Measurements from ENCODE around the gene HCST.
"Not testable (repeated sequence)": the region's sequence is repeated elsewhere in the genome, so short reads cannot be mapped to it uniquely, and the experiment has no call there.

HCST gene

GRCh38 chr19:35888398-35888797 lies 13.9 kb upstream of the HCST start:
- TF ChIP-seq, protein P1, sequence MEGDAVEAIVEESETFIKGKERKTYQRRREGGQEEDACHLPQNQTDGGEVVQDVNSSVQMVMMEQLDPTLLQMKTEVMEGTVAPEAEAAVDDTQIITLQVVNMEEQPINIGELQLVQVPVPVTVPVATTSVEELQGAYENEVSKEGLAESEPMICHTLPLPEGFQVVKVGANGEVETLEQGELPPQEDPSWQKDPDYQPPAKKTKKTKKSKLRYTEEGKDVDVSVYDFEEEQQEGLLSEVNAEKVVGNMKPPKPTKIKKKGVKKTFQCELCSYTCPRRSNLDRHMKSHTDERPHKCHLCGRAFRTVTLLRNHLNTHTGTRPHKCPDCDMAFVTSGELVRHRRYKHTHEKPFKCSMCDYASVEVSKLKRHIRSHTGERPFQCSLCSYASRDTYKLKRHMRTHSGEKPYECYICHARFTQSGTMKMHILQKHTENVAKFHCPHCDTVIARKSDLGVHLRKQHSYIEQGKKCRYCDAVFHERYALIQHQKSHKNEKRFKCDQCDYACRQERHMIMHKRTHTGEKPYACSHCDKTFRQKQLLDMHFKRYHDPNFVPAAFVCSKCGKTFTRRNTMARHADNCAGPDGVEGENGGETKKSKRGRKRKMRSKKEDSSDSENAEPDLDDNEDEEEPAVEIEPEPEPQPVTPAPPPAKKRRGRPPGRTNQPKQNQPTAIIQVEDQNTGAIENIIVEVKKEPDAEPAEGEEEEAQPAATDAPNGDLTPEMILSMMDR (IDR thresholded peaks at IDR 0.05; ENCODE audit: low read depth, low read length, missing control alignments): no peak
- H3K4me3 ChIP-seq (ENCODE audit: low read depth, low read length): no peak overlapping the region
- DNase-seq (ENCODE audit: low read depth): no peak
- in situ Hi-C loops (cut with HindIII; ENCODE audit: low sequenced_read_pairs): no loop called here

- TF ChIP-seq, protein P1 (IDR thresholded peaks at IDR 0.05; ENCODE audit: low read depth, low read length, missing control alignments): no peak
- in situ Hi-C loops (cut with HindIII; ENCODE audit: low sequenced_read_pairs): no loop called here
- no peak overlapping the region for H3K4me3 ChIP-seq (ENCODE audit: low read depth, low read length)
- no peak for DNase-seq (ENCODE audit: low read depth)
Observed at GRCh38 chr19:35889370-35890112, 12.8 kb upstream of the HCST start.

GRCh38 chr19:35890113-35890650 lies 12.1 kb upstream of the HCST start:
- TF ChIP-seq, protein P1 (IDR thresholded peaks at IDR 0.05; ENCODE audit: low read depth, low read length, missing control alignments): no peak
- no peak for DNase-seq (ENCODE audit: low read depth)
- no peak overlapping the region for H3K4me3 ChIP-seq (ENCODE audit: low read depth, low read length)
- in situ Hi-C loops (cut with HindIII; ENCODE audit: low sequenced_read_pairs): no loop called here

DNA sequence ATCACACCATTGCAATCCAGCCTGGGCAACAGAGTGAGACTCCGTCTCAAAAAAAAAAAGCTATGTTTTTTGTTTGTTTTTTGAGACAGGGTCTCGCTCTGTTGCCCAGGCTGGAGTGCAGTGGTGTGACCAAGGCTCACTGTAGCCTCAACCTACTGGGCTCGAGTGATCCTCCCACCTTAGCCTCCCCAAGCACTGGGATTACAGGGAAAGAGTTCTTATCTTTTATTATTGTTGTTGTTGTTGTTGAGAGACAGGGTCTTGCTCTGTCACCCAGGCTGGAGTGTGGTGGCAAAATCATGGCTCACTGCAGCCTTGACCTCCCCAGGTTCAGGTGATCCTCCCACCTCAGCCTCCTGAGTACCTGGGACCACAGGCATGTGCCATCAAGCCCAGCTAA lies 10.5 kb upstream of the HCST start:
- DNase-seq (ENCODE audit: low read depth); H3K4me3 ChIP-seq (ENCODE audit: low read depth, low read length); in situ Hi-C loops (cut with HindIII; ENCODE audit: low sequenced_read_pairs): not testable (repeated sequence)

GRCh38 chr19:35894342-35894741 lies 8.0 kb upstream of the HCST start:
- no peak for DNase-seq (ENCODE audit: low read depth)
- H3K4me3 ChIP-seq (ENCODE audit: low read depth, low read length): no peak overlapping the region
- in situ Hi-C loops (cut with HindIII; ENCODE audit: low sequenced_read_pairs): no loop called here
- TF ChIP-seq, protein P1 (IDR thresholded peaks at IDR 0.05; ENCODE audit: low read depth, low read length, missing control alignments): no peak

GRCh38 chr19:35895911-35896642 lies 6.3 kb upstream of the HCST start:
- TF ChIP-seq, protein P1 (IDR thresholded peaks at IDR 0.05; ENCODE audit: low read depth, low read length, missing control alignments): no peak
- no peak for DNase-seq (ENCODE audit: low read depth)
- no peak overlapping the region for H3K4me3 ChIP-seq (ENCODE audit: low read depth, low read length)
- in situ Hi-C loops (cut with HindIII; ENCODE audit: low sequenced_read_pairs): no loop called here

DNA sequence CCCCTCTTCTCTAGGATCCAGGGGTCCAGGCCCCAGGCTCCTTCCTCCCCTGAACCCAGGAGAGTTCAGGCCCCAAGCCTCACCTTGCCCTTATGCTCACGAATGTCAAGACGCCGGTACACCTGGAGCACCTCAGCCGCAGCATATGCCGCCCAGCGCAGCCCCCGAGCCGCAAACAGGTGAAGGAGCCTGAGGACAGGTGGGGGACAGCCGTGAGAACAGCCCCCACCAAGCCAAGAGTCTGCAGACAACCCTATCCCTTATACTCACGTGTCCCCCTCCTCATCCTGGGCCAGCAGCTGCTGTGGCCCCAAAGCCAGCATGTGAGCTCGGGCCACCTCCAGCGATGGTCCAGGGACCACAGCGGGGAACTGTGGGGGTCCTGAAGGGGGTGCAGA lies 5.7 kb upstream of the HCST start:
- in situ Hi-C loops (cut with HindIII; ENCODE audit: low sequenced_read_pairs): no loop called here
- DNase-seq (ENCODE audit: low read depth): no peak
- no peak overlapping the region for H3K4me3 ChIP-seq (ENCODE audit: low read depth, low read length)
- TF ChIP-seq, protein P1 (IDR thresholded peaks at IDR 0.05; ENCODE audit: low read depth, low read length, missing control alignments): no peak

Measured in astrocyte of the cerebellum (primary cell).